Sigmoid colon (tissue), 4 donors: Measurements from ENCODE around the gene CENPP.

Source experiments
- CTCF ChIP-seq, 4 experiments: fragments of 450-650 bp in 3 of 4; fragments of 200-600 bp in 1 of 4; IDR thresholded peaks; one replicate each; pipeline ENCODE4 v1.5.1; 2016 to 2019; ENCODE audit warnings: antibody characterized with exemption in 4 of 4, mild to moderate bottlenecking in 3 of 4, moderate library complexity in 2 of 4
- EP300 ChIP-seq, 4 donors: sonication (generic); formaldehyde crosslinking; IDR thresholded peaks; one replicate each; pipeline ENCODE4 v1.6.1; 2017; ENCODE audit warnings: antibody characterized with exemption in 4 of 4
- POLR2AphosphoS5 ChIP-seq, 4 donors: sonication (generic); formaldehyde crosslinking; IDR thresholded peaks; one replicate each; pipeline ENCODE4 v1.6.1; 2017; ENCODE audit warnings: antibody characterized with exemption in 4 of 4

DNA sequence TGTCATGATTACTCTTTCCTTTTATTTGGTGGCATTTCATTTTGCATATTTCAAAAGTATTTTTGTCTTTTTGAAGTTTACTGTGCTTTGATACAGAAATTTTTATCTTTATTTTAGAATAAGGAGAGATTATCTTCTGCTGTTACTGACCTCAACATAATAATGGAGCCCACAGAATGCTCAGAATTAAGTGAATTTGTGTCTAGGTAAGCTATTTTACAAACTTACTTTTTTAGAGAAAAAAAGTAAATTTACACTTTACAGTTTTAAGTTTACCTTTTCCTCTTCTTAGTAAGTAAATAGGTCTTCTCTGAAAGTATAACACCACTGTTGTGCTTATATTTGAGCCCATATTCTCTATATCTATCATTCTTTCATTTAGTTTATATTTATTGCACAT lies 19.8 kb downstream of the CENPP start:
- TF ChIP-seq CTCF (IDR thresholded peaks at IDR 0.05) (no peak), EP300 (IDR thresholded peaks at IDR 0.05) (no peak), POLR2AphosphoS5 (IDR thresholded peaks at IDR 0.05) (no peak)
